ENCODE measurements around the gene GREB1L. TPM values are rescaled to one million over a fixed set of nuclear protein-coding genes. Genes with fewer than 3 reads are reported as not detected.

Gene GREB1L
- total RNA-seq, 2 experiments from 2014 or later = not detected

DNA sequence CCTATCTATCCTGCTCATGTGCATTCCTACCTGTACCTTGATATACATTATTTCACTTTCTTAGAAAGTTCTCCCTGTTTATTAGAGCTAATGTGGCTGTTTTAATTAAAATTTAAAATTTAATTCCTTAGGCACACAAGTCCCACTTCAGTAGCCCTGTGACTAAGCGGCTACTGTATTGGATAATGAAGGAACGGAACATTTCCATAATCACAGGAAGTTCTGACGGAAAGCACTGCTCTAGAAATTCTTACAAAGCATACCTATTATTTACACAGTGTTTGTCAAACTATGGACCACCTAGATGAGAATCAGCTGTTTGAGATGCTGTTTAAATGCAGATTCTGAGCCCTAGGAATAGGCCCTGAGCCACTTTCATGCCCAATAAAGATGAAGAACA is 13.2 kb downstream of the GREB1L start:
- DNase-seq (no peak), ATAC-seq (ENCODE audit: poor library complexity) (no peak)
- Mint-ChIP-seq H3K9me3 (no peaks in the 10 kb centered on the region), H3K27me3 (peaks cover 15% of the 10 kb centered on the region), H3K27ac (no peak overlapping the region), H3K4me3 (no peak overlapping the region), H3K36me3 (ENCODE audit: low read depth) (no peaks in the 10 kb centered on the region), H3K4me1 (ENCODE audit: low read depth) (no peaks in the 10 kb centered on the region)
- Histone ChIP-seq H3K36me3 (ENCODE audit: insufficient read depth, low read length) (no peaks in the 10 kb centered on the region), H3K4me1 (ENCODE audit: insufficient read depth, low read length) (no peaks in the 10 kb centered on the region), H3K4me3 (ENCODE audit: low read length) (no peak overlapping the region), H3K27me3 (ENCODE audit: control insufficient read depth in 1 of 2, insufficient read depth in 2 of 2, low read length in 2 of 2) (peaks cover 0 to 5% of the 10 kb centered on the region in 2 experiments), H3K27ac (ENCODE audit: low read depth in 1 of 2, low read length in 2 of 2) (no peak overlapping the region), H3K9me3 (ENCODE audit: control insufficient read depth in 1 of 2, insufficient read depth in 1 of 2, low read length in 2 of 2) (no peaks in the 10 kb centered on the region)
- intact Hi-C loops (cut with DNase I, micrococcal nuclease) = no loop called here
- ChIA-PET CTCF (no interaction called here), POLR2A (no interaction called here)
- TF ChIP-seq, protein P1, sequence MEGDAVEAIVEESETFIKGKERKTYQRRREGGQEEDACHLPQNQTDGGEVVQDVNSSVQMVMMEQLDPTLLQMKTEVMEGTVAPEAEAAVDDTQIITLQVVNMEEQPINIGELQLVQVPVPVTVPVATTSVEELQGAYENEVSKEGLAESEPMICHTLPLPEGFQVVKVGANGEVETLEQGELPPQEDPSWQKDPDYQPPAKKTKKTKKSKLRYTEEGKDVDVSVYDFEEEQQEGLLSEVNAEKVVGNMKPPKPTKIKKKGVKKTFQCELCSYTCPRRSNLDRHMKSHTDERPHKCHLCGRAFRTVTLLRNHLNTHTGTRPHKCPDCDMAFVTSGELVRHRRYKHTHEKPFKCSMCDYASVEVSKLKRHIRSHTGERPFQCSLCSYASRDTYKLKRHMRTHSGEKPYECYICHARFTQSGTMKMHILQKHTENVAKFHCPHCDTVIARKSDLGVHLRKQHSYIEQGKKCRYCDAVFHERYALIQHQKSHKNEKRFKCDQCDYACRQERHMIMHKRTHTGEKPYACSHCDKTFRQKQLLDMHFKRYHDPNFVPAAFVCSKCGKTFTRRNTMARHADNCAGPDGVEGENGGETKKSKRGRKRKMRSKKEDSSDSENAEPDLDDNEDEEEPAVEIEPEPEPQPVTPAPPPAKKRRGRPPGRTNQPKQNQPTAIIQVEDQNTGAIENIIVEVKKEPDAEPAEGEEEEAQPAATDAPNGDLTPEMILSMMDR (IDR thresholded peaks at IDR 0.05) = no peak

DNA sequence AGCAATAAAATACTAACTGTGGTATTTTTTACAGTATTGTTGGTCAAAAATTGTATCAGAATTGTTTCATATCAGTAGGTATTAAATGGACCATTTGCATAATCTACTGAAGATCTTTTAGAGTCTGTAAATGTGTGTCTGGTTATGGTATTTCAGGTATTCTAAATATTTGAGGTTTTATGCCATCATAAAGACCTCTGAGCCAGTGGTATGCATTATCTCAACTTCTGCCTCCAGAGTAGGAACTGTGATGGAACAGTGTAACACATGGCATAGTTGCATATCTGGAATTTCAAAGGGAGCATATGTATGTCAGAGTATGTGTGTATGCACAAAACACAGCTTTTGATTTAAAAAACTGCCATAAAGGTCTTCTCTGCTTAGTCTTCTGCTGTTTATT is 15.4 kb downstream of the GREB1L start:
- POLR2A ChIA-PET = no interaction called here
- Mint-ChIP-seq H3K4me1 (ENCODE audit: low read depth) (no peaks in the 10 kb centered on the region), H3K9me3 (no peaks in the 10 kb centered on the region), H3K36me3 (ENCODE audit: low read depth) (no peaks in the 10 kb centered on the region), H3K27ac (no peak overlapping the region), H3K27me3 (peaks cover 10% of the 10 kb centered on the region), H3K4me3 (no peak overlapping the region)
- intact Hi-C loops (cut with DNase I, micrococcal nuclease) = no loop called here
- CTCF ChIA-PET = no interaction called here
- Histone ChIP-seq H3K27ac (ENCODE audit: low read depth in 1 of 2, low read length in 2 of 2) (no peak overlapping the region), H3K4me1 (ENCODE audit: insufficient read depth, low read length) (no peaks in the 10 kb centered on the region), H3K4me3 (ENCODE audit: low read length) (no peak overlapping the region), H3K36me3 (ENCODE audit: insufficient read depth, low read length) (no peaks in the 10 kb centered on the region), H3K27me3 (ENCODE audit: control insufficient read depth in 1 of 2, insufficient read depth in 2 of 2, low read length in 2 of 2) (peaks cover 0 to 5% of the 10 kb centered on the region in 2 experiments), H3K9me3 (ENCODE audit: control insufficient read depth in 1 of 2, insufficient read depth in 1 of 2, low read length in 2 of 2) (no peaks in the 10 kb centered on the region)
- ATAC-seq (ENCODE audit: poor library complexity) (no peak), DNase-seq (no peak)
- TF ChIP-seq, protein P1 (IDR thresholded peaks at IDR 0.05) = no peak

DNA sequence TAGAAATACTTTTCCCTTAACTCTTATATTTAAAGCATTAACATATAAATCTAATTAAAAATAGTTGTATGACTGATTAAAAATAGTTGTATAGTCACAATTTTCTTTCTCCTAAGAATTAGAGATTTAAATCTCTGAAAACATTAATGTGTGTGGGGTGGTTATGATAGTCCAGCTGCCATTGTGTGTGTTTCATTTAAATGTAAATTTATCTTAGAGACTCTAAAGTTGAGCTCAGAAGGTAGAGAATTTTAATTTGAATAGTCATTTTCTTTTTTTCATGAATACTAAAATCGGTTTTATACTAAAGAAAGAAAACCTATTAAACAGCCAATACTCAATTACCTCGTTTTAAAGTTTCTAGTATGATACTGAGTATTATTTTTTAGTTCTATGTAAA is 18.6 kb downstream of the GREB1L start:
- Mint-ChIP-seq H3K4me3 (no peak overlapping the region), H3K27ac (no peak overlapping the region), H3K9me3 (no peaks in the 10 kb centered on the region), H3K36me3 (ENCODE audit: low read depth) (no peaks in the 10 kb centered on the region), H3K4me1 (ENCODE audit: low read depth) (no peaks in the 10 kb centered on the region), H3K27me3 (peaks cover 10% of the 10 kb centered on the region)
- Histone ChIP-seq H3K27me3 (ENCODE audit: control insufficient read depth in 1 of 2, insufficient read depth in 2 of 2, low read length in 2 of 2) (peaks cover 0 to 4% of the 10 kb centered on the region in 2 experiments), H3K36me3 (ENCODE audit: insufficient read depth, low read length) (no peaks in the 10 kb centered on the region), H3K27ac (ENCODE audit: low read depth in 1 of 2, low read length in 2 of 2) (no peak overlapping the region), H3K9me3 (ENCODE audit: control insufficient read depth in 1 of 2, insufficient read depth in 1 of 2, low read length in 2 of 2) (no peaks in the 10 kb centered on the region), H3K4me1 (ENCODE audit: insufficient read depth, low read length) (no peaks in the 10 kb centered on the region), H3K4me3 (ENCODE audit: low read length) (no peak overlapping the region)
- TF ChIP-seq, protein P1 (IDR thresholded peaks at IDR 0.05) = no peak
- ChIA-PET POLR2A (no interaction called here), CTCF (no interaction called here)
- no peak for ATAC-seq (ENCODE audit: poor library complexity)
- intact Hi-C loops (cut with DNase I, micrococcal nuclease) = no loop called here
- DNase-seq = no peak
